Ammon's horn (tissue), 1 donor: ENCODE data around the gene INTS6.

ENCODE experiments used
- DNase-seq: peaks from one replicate; pipeline ENCODE4 v3.0.0-alpha.2; 2016; ENCODE audit warnings: low spot score

INTS6 gene

GRCh38 chr13:51317262-51317661 is 135.6 kb downstream of the INTS6 start:
- DNase-seq = no peak

GRCh38 chr13:51313619-51314018 is 139.2 kb downstream of the INTS6 start:
- DNase-seq = no peak

GRCh38 chr13:51311957-51312520 is 140.8 kb downstream of the INTS6 start:
- peak; percentile 62 for DNase-seq
